Measurements from ENCODE around the gene CSGALNACT2. TPM values are rescaled to one million over a fixed set of nuclear protein-coding genes. Genes with fewer than 3 reads are reported as not detected.

The CSGALNACT2 gene
- total and polyA plus RNA-seq, 9 of the 15 experiments (the other 6 are each of a cell fraction or from before 2014, with no cell fraction given), result 1.4 to 7.3 (median 3.5) TPM

GRCh38 chr10:43105102-43105955, 32.9 kb upstream of the CSGALNACT2 start (continued):
- TF ChIP-seq, protein P1, sequence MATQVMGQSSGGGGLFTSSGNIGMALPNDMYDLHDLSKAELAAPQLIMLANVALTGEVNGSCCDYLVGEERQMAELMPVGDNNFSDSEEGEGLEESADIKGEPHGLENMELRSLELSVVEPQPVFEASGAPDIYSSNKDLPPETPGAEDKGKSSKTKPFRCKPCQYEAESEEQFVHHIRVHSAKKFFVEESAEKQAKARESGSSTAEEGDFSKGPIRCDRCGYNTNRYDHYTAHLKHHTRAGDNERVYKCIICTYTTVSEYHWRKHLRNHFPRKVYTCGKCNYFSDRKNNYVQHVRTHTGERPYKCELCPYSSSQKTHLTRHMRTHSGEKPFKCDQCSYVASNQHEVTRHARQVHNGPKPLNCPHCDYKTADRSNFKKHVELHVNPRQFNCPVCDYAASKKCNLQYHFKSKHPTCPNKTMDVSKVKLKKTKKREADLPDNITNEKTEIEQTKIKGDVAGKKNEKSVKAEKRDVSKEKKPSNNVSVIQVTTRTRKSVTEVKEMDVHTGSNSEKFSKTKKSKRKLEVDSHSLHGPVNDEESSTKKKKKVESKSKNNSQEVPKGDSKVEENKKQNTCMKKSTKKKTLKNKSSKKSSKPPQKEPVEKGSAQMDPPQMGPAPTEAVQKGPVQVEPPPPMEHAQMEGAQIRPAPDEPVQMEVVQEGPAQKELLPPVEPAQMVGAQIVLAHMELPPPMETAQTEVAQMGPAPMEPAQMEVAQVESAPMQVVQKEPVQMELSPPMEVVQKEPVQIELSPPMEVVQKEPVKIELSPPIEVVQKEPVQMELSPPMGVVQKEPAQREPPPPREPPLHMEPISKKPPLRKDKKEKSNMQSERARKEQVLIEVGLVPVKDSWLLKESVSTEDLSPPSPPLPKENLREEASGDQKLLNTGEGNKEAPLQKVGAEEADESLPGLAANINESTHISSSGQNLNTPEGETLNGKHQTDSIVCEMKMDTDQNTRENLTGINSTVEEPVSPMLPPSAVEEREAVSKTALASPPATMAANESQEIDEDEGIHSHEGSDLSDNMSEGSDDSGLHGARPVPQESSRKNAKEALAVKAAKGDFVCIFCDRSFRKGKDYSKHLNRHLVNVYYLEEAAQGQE (IDR thresholded peaks at IDR 0.05; ENCODE audit: borderline replicate concordance), result peak; percentile 89
- TF ChIP-seq, protein P1 (CRISPR knock-in tag; IDR thresholded peaks at IDR 0.05; ENCODE audit: low read depth), result 0 out of 2 replicates have a peak, but pooled peaks have one; percentile 19
- TF ChIP-seq SRSF7 (optimal IDR thresholded peaks at IDR 0.05; ENCODE audit: low read depth, low read length) (no peak), ZNF584 (CRISPR knock-in tag; IDR thresholded peaks at IDR 0.05; ENCODE audit: low read depth) (no peak), SNIP1 (IDR thresholded peaks at IDR 0.05; ENCODE audit: low read depth) (no peak), ZNF436 (CRISPR knock-in tag; IDR thresholded peaks at IDR 0.05) (no peak), CREBBP (IDR thresholded peaks at IDR 0.05; ENCODE audit: low read depth, low read length) (no peak), DEAF1 (CRISPR knock-in tag; IDR thresholded peaks at IDR 0.05) (peak; percentile 86), CREM (IDR thresholded peaks at IDR 0.05; ENCODE audit: low read depth) (peak; percentile 49; the same call in 1 of the 2 replicates), CXXC5 (CRISPR knock-in tag; IDR thresholded peaks at IDR 0.05) (peak; percentile 62), NR4A1 (CRISPR knock-in tag; IDR thresholded peaks at IDR 0.05) (peak; percentile 76; the same call in 1 of the 2 replicates), NR4A1 (tag; IDR thresholded peaks at IDR 0.05) (no peak), DIDO1 (tag; IDR thresholded peaks at IDR 0.05; ENCODE audit: low read depth) (no peak), SAFB (IDR thresholded peaks at IDR 0.05; ENCODE audit: borderline replicate concordance, low read depth, low read length) (no peak), ESRRA (IDR thresholded peaks at IDR 0.05; ENCODE audit: borderline replicate concordance, low read depth) (peak; percentile 94), ZBTB34 (CRISPR knock-in tag; IDR thresholded peaks at IDR 0.05) (no peak)
